PC-3 (cell line): Measurements from ENCODE around the gene TMEM59. TPM values are rescaled to one million over a fixed set of nuclear protein-coding genes. Genes with fewer than 3 reads are reported as not detected.

Source experiments
- ATAC-seq: fragments of 200-7000 bp; cut with Tn5 transposase; 2 replicates; pipeline ENCODE4 v1.9.1; 2020; ENCODE audit warnings: mild to moderate bottlenecking, moderate library complexity
- BruUV-seq: library from RNA; stranded (reverse); fragments of 400-500 nt; replicated peaks from 2 replicates; lab custom pipeline; 2021; lab: Mats Ljungman, UMichigan
- CTCF ChIA-PET: fragments of 300-600 bp; sonication (Branson Sonifier 250); formaldehyde crosslinking; loops from one replicate; lab custom pipeline; 2022; ENCODE audit warnings: antibody characterized with exemption; lab: Charles Lee
- POLR2A ChIA-PET: fragments of 300-600 bp; sonication (Branson Sonifier 250); formaldehyde crosslinking; loops from one replicate; lab custom pipeline; 2022; ENCODE audit warnings: antibody characterized with exemption; ENCODE audit not compliant: unreplicated experiment; lab: Charles Lee
- DNase-seq: peaks from one replicate; pipeline ENCODE4 v3.0.0-alpha.2; 2015
- H2AFZ ChIP-seq: fragments of 300-600 bp; sonication (generic); 2 replicates; pipeline ENCODE4 v1.6.0; 2016; ENCODE audit warnings: antibody characterized with exemption, low read length
- H3F3A ChIP-seq: fragments of 300-600 bp; sonication (generic); one replicate; pipeline ENCODE4 v1.6.0; 2017; ENCODE audit warnings: antibody characterized with exemption, low read length, control low read depth, mild to moderate bottlenecking; ENCODE audit not compliant: unreplicated experiment
- H3K27ac ChIP-seq: fragments of 300-600 bp; sonication (generic); 2 replicates; pipeline ENCODE4 v1.5.1; 2016; ENCODE audit warnings: mild to moderate bottlenecking, low read length
- H3K27me3 ChIP-seq: fragments of 300-600 bp; sonication (generic); 2 replicates; pipeline ENCODE4 v1.6.1; 2016; ENCODE audit warnings: low read length, mixed read lengths
- H3K36me3 ChIP-seq: fragments of 300-600 bp; sonication (generic); 2 replicates; pipeline ENCODE4 v1.6.1; 2016; ENCODE audit warnings: low read depth, mixed run types, low read length, mixed read lengths
- H3K4me1 ChIP-seq: fragments of 300-600 bp; sonication (generic); 2 replicates; pipeline ENCODE4 v1.5.1; 2016; ENCODE audit warnings: low read length; ENCODE audit not compliant: insufficient read depth
- H3K4me2 ChIP-seq: fragments of 300-600 bp; sonication (generic); 2 replicates; pipeline ENCODE4 v1.6.0; 2016; ENCODE audit warnings: low read length
- H3K4me3 ChIP-seq: fragments of 300-600 bp; sonication (generic); 2 replicates; pipeline ENCODE4 v1.5.1; 2016; ENCODE audit warnings: mild to moderate bottlenecking, low read length, mixed read lengths
- H3K79me2 ChIP-seq: fragments of 300-600 bp; sonication (generic); 2 replicates; pipeline ENCODE4 v1.6.1; 2017; ENCODE audit warnings: low read length, mixed read lengths
- H3K9ac ChIP-seq: fragments of 300-600 bp; sonication (generic); 2 replicates; pipeline ENCODE4 v1.6.0; 2016; ENCODE audit warnings: mild to moderate bottlenecking, low read length
- H3K9me2 ChIP-seq: fragments of 300-600 bp; sonication (generic); replicated peaks from 2 replicates; pipeline ENCODE4 v1.6.1; 2016; ENCODE audit warnings: mixed run types, low read length, mixed read lengths
- H3K9me3 ChIP-seq: fragments of 300-600 bp; sonication (generic); 2 replicates; pipeline ENCODE4 v1.6.1; 2016; ENCODE audit warnings: low read length, mixed read lengths
- H4K20me1 ChIP-seq: fragments of 300-600 bp; sonication (generic); 2 replicates; pipeline ENCODE4 v1.6.1; 2016; ENCODE audit warnings: low read length, mixed read lengths
- EZH2 ChIP-seq: fragments of 300-600 bp; sonication (generic); IDR thresholded peaks from one replicate; pipeline ENCODE4 v1.6.1; 2017; ENCODE audit warnings: antibody characterized with exemption, mild to moderate bottlenecking, low read length; ENCODE audit not compliant: unreplicated experiment
- EZH2phosphoT487 ChIP-seq: fragments of 300-600 bp; sonication (generic); IDR thresholded peaks from 2 replicates; pipeline ENCODE4 v1.6.1; 2018; ENCODE audit warnings: mild to moderate bottlenecking, antibody characterized with exemption, low read length, borderline replicate concordance
- intact Hi-C: fragments of 100-400 bp; cut with micrococcal nuclease; formaldehyde crosslinking; loops from 2 replicates; pipeline ENCODE4 v1.9.0; 2023
- total RNA-seq: library from RNA; depleted of rRNA; stranded (reverse); fragments of >200 nt; gene quantifications from 2 replicates; pipeline ENCODE4 v1.2.3, GENCODE V29; 2014
- TF ChIP-seq, protein P1 (sequence below): fragments of 300-600 bp; sonication (generic); conservative IDR thresholded peaks from 2 replicates; pipeline ENCODE4 v1.5.1; 2017; ENCODE audit warnings: antibody characterized with exemption, low read depth, mild to moderate bottlenecking, low read length

TMEM59 gene
- total RNA-seq, 1 experiment from 2014 or later, result 133 TPM

- Histone ChIP-seq H3F3A (no peaks in the 10 kb centered on the region), H3K36me3 (no peaks in the 10 kb centered on the region), H3K27ac (no peak overlapping the region), H3K9me3 (no peaks in the 10 kb centered on the region), H3K9me2 (no peaks in the 10 kb centered on the region), H3K4me2 (no peak overlapping the region), H3K4me1 (no peaks in the 10 kb centered on the region), H3K27me3 (no peaks in the 10 kb centered on the region), H3K79me2 (no peaks in the 10 kb centered on the region), H3K4me3 (no peak overlapping the region), H3K9ac (no peak overlapping the region), H4K20me1 (no peaks in the 10 kb centered on the region), H2AFZ (no peak overlapping the region)
- POLR2A ChIA-PET, result no interaction called here
- CTCF ChIA-PET, result no interaction called here
- ATAC-seq, result no peak
- no TSS peak for BruUV-seq
- intact Hi-C loops, result no loop called here
- TF ChIP-seq, protein P1, sequence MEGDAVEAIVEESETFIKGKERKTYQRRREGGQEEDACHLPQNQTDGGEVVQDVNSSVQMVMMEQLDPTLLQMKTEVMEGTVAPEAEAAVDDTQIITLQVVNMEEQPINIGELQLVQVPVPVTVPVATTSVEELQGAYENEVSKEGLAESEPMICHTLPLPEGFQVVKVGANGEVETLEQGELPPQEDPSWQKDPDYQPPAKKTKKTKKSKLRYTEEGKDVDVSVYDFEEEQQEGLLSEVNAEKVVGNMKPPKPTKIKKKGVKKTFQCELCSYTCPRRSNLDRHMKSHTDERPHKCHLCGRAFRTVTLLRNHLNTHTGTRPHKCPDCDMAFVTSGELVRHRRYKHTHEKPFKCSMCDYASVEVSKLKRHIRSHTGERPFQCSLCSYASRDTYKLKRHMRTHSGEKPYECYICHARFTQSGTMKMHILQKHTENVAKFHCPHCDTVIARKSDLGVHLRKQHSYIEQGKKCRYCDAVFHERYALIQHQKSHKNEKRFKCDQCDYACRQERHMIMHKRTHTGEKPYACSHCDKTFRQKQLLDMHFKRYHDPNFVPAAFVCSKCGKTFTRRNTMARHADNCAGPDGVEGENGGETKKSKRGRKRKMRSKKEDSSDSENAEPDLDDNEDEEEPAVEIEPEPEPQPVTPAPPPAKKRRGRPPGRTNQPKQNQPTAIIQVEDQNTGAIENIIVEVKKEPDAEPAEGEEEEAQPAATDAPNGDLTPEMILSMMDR, result no peak
- TF ChIP-seq EZH2phosphoT487 (no peak), EZH2 (no peak)
- no peak for DNase-seq
Observed at GRCh38 chr1:54008876-54009275, 44.1 kb downstream of the TMEM59 start.

DNA sequence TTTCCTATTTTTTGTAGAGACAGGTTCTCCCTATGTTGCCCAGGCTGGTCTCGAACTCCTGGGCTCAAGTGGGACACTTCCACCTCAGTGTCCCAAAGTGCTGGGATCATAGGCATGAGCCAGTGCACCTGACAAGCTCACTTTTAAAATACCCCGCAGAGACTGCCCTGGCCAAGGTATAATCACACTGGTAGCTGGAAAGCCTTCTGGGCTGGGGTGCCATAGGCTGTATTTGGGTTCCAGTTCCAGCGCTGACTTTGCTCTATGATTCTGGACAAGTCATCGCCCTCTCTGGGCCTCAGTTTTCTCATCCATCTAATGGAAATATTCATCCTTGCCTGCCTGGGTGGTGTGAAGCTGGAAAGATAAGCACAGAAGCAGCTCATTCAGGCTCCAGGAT lies 45.4 kb downstream of the TMEM59 start:
- H3K4me2 ChIP-seq, result no peak overlapping the region

GRCh38 chr1:54006508-54006907 lies 46.5 kb downstream of the TMEM59 start:
- ChIA-PET CTCF (no interaction called here), POLR2A (no interaction called here)
- Histone ChIP-seq H3K4me2 (no peak overlapping the region), H3F3A (no peaks in the 10 kb centered on the region), H3K27ac (no peak overlapping the region), H3K79me2 (no peaks in the 10 kb centered on the region), H3K4me3 (no peak overlapping the region), H3K4me1 (no peaks in the 10 kb centered on the region), H3K9ac (no peak overlapping the region), H2AFZ (no peak overlapping the region), H3K9me2 (no peaks in the 10 kb centered on the region), H3K36me3 (no peaks in the 10 kb centered on the region), H3K9me3 (no peaks in the 10 kb centered on the region), H4K20me1 (no peaks in the 10 kb centered on the region), H3K27me3 (no peaks in the 10 kb centered on the region)
- ATAC-seq (no peak), DNase-seq (no peak)
- TF ChIP-seq, protein P1, result no peak
- BruUV-seq, result no TSS peak
- intact Hi-C loops, result no loop called here

More for the DNA sequence above, 45.4 kb downstream of the TMEM59 start:
- TF ChIP-seq EZH2phosphoT487, result no peak
- TF ChIP-seq, protein P1, result no peak
- no peak for TF ChIP-seq EZH2
- H3K27me3 ChIP-seq, result no peaks in the 10 kb centered on the region
- H3K79me2 ChIP-seq, result no peaks in the 10 kb centered on the region
- POLR2A ChIA-PET, result no interaction called here
- no peaks in the 10 kb centered on the region for H3F3A ChIP-seq
- ATAC-seq, result no peak
- H3K9ac ChIP-seq, result no peak overlapping the region
- intact Hi-C loops, result no loop called here
- H4K20me1 ChIP-seq, result no peaks in the 10 kb centered on the region
- H3K4me1 ChIP-seq, result no peaks in the 10 kb centered on the region
- no TSS peak for BruUV-seq
- H3K9me3 ChIP-seq, result no peaks in the 10 kb centered on the region
- DNase-seq, result no peak
- no peak overlapping the region for H2AFZ ChIP-seq
- H3K4me3 ChIP-seq, result no peak overlapping the region
- no peaks in the 10 kb centered on the region for H3K36me3 ChIP-seq
- CTCF ChIA-PET, result no interaction called here
- H3K27ac ChIP-seq, result no peak overlapping the region
- H3K9me2 ChIP-seq, result no peaks in the 10 kb centered on the region
